GM12878 (cell line): Measurements from ENCODE around the gene CALY. TPM values are rescaled to one million over a fixed set of nuclear protein-coding genes. Genes with fewer than 3 reads are reported as not detected.

ENCODE experiments used
- POLR2A ChIP-seq: IDR thresholded peaks from 2 replicates; pipeline ENCODE4 v1.6.1; 2011; ENCODE audit warnings: low read depth, mild to moderate bottlenecking, low read length
- RCOR1 ChIP-seq: conservative IDR thresholded peaks from 2 replicates; pipeline ENCODE4 v1.6.1; 2012; ENCODE audit warnings: low read depth, low read length, improper control_type of control experiment
- USF1 ChIP-seq: IDR thresholded peaks from 2 replicates; pipeline ENCODE4 v1.6.1; 2011; ENCODE audit warnings: borderline replicate concordance, low read depth, mild to moderate bottlenecking, moderate library complexity, mixed read lengths, low read length; ENCODE audit not compliant: insufficient read depth; ENCODE audit errors: extremely low read length
- WRNIP1 ChIP-seq: IDR thresholded peaks from 2 replicates; pipeline ENCODE4 v1.6.1; 2011; ENCODE audit warnings: low read depth, low read length, improper control_type of control experiment, borderline replicate concordance
- ZNF622 ChIP-seq: fragments of 450-650 bp; IDR thresholded peaks from 2 replicates; pipeline ENCODE4 v1.6.1; 2017; ENCODE audit warnings: mild to moderate bottlenecking, inconsistent platforms
- polyA plus RNA-seq, 11 experiments: library from polyadenylated mRNA; depleted of rRNA in 4 of 11; unstranded in 6 of 11; stranded (reverse) in 5 of 11; fragments of >200 nt; fragmentation: Nextera tagmentation in 4 of 11; fragmentation: Illumina TruSeq in 1 of 11; extraction: Ambion mirVana in 4 of 11; extraction: Trizol in 1 of 11; gene quantifications; 1 replicate in 1 of 11; 2 replicates in 10 of 11; pipeline versions ENCODE4 v1.2.1 to v1.2.3, GENCODE V29; 2011 to 2016; ENCODE audit warnings: inconsistent platforms in 2 of 11, missing spikeins in 2 of 11, low read depth in 1 of 11
- total RNA-seq, 4 experiments: library from RNA; depleted of rRNA in 3 of 4; stranded (reverse); fragments of >200 nt in 3 of 4; fragmentation: Illumina TruSeq in 1 of 4; extraction: Trizol in 1 of 4; gene quantifications; 2 replicates each; pipeline versions ENCODE4 v1.2.1 to v1.2.3, GENCODE V29; 2013 to 2021
- TF ChIP-seq, protein P1 (sequence below): fragments of 450-650 bp; IDR thresholded peaks from 2 replicates; pipeline ENCODE4 v1.6.1; 2016; ENCODE audit warnings: mild to moderate bottlenecking
- TF ChIP-seq, protein P2 (sequence below): fragments of 450-650 bp; IDR thresholded peaks from 2 replicates; pipeline ENCODE4 v1.6.1; 2017; ENCODE audit warnings: mild to moderate bottlenecking, moderate library complexity

The CALY gene
- total and polyA plus RNA-seq, 10 of the 15 experiments (the other 5 are each of a cell fraction or from before 2014, with no cell fraction given): 0.07 TPM; not detected in 9

DNA sequence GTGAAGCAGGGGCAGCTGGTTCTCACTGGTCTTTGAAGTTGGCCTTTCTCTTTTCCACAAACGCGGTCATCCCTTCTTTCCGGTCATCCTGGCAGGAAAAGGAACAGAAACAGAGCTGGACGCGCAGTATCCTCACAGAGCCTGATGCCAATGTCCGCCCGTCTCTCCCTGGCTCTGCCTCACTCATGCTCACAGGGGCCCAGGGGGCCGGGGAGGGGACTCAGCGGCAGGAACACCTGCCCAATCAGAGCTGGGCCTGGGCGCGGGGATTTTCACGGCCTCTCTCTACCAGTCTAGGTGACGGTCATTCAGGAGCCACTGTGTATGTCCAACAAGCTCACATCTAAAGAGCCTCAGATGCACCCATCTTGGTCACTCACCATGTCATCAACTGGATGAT is 26.1 kb upstream of the CALY start (continued):
- TF ChIP-seq USF1 (no peak), ZNF622 (no peak), RCOR1 (no peak), POLR2A (no peak), WRNIP1 (no peak)
- TF ChIP-seq, protein P1, sequence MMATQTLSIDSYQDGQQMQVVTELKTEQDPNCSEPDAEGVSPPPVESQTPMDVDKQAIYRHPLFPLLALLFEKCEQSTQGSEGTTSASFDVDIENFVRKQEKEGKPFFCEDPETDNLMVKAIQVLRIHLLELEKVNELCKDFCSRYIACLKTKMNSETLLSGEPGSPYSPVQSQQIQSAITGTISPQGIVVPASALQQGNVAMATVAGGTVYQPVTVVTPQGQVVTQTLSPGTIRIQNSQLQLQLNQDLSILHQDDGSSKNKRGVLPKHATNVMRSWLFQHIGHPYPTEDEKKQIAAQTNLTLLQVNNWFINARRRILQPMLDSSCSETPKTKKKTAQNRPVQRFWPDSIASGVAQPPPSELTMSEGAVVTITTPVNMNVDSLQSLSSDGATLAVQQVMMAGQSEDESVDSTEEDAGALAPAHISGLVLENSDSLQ: no peak
- TF ChIP-seq, protein P2, sequence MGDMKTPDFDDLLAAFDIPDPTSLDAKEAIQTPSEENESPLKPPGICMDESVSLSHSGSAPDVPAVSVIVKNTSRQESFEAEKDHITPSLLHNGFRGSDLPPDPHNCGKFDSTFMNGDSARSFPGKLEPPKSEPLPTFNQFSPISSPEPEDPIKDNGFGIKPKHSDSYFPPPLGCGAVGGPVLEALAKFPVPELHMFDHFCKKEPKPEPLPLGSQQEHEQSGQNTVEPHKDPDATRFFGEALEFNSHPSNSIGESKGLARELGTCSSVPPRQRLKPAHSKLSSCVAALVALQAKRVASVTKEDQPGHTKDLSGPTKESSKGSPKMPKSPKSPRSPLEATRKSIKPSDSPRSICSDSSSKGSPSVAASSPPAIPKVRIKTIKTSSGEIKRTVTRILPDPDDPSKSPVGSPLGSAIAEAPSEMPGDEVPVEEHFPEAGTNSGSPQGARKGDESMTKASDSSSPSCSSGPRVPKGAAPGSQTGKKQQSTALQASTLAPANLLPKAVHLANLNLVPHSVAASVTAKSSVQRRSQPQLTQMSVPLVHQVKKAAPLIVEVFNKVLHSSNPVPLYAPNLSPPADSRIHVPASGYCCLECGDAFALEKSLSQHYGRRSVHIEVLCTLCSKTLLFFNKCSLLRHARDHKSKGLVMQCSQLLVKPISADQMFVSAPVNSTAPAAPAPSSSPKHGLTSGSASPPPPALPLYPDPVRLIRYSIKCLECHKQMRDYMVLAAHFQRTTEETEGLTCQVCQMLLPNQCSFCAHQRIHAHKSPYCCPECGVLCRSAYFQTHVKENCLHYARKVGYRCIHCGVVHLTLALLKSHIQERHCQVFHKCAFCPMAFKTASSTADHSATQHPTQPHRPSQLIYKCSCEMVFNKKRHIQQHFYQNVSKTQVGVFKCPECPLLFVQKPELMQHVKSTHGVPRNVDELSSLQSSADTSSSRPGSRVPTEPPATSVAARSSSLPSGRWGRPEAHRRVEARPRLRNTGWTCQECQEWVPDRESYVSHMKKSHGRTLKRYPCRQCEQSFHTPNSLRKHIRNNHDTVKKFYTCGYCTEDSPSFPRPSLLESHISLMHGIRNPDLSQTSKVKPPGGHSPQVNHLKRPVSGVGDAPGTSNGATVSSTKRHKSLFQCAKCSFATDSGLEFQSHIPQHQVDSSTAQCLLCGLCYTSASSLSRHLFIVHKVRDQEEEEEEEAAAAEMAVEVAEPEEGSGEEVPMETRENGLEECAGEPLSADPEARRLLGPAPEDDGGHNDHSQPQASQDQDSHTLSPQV: no peak
